GM12875 (cell line): ENCODE measurements around the gene RAD9A.

Experiments used
- H3K4me3 ChIP-seq: one replicate; pipeline ENCODE4 v1.5.1; 2011; ENCODE audit warnings: low read depth, low read length, control low read depth
- CTCF ChIP-seq: IDR thresholded peaks from 2 replicates; pipeline ENCODE4 v1.5.1; 2011; ENCODE audit warnings: low read depth, mild to moderate bottlenecking, control low read depth, inconsistent platforms, low read length, moderate library complexity, borderline replicate concordance; ENCODE audit not compliant: insufficient read depth

The RAD9A gene

GRCh38 chr11:67428052-67429001 lies 36.5 kb downstream of the RAD9A start, which contains the start of gene RPS6KB2:
RPS6KB2 (plus strand) TSS chr11:67428494; CDS start chr11:67428546, 52 bp downstream.
- H3K4me3 ChIP-seq, result peak within 1 kb of the TSS; percentile 97
- no peak for TF ChIP-seq CTCF

- TF ChIP-seq CTCF, result no peak
- peak overlapping the region; percentile 97 for H3K4me3 ChIP-seq
These were observed 37.4 kb downstream of the RAD9A start for GRCh38 chr11:67429038-67429668.

- TF ChIP-seq CTCF, result no peak
- H3K4me3 ChIP-seq, result no peak overlapping the region
These were observed 37.9 kb downstream of the RAD9A start for GRCh38 chr11:67429722-67430121.

GRCh38 chr11:67431346-67432249 lies 39.8 kb downstream of the RAD9A start:
- H3K4me3 ChIP-seq, result no peak overlapping the region
- no peak for TF ChIP-seq CTCF

- TF ChIP-seq CTCF, result no peak
- H3K4me3 ChIP-seq, result no peak overlapping the region
These were observed 41.0 kb downstream of the RAD9A start for GRCh38 chr11:67432655-67433349.
